ENCODE measurements around the gene EPSTI1. TPM values are rescaled to one million over a fixed set of nuclear protein-coding genes. Genes with fewer than 3 reads are reported as not detected.
A peak's percentile ranks its signal among the peaks of the same experiment; 100 is the strongest.
"Not testable (repeated sequence)": the region's sequence is repeated elsewhere in the genome, so short reads cannot be mapped to it uniquely, and the experiment has no call there.

EPSTI1 gene
- total RNA-seq, 1 donor from 2014 or later = 0.79 TPM

- DNase-seq (ENCODE audit: low read depth in 2 of 2) = peak; percentile 89 to 95
Measured at GRCh38 chr13:42894765-42895243, 97.2 kb downstream of the EPSTI1 start.

GRCh38 chr13:42893214-42893671 lies 98.8 kb downstream of the EPSTI1 start:
- peak; percentile 29 to 58 for DNase-seq (ENCODE audit: low read depth in 2 of 2)

- no peak for DNase-seq (ENCODE audit: low read depth in 2 of 2)
Measured at GRCh38 chr13:42892760-42893159, 99.3 kb downstream of the EPSTI1 start.

GRCh38 chr13:42891591-42891990 lies 100.5 kb downstream of the EPSTI1 start:
- peak in 1 of 2 donors; percentile 23 for DNase-seq (ENCODE audit: low read depth in 2 of 2)

GRCh38 chr13:42885325-42885724 lies 106.7 kb downstream of the EPSTI1 start:
- DNase-seq (ENCODE audit: low read depth in 2 of 2) = no peak

GRCh38 chr13:42883771-42884467 lies 108.1 kb downstream of the EPSTI1 start:
- DNase-seq (ENCODE audit: low read depth in 2 of 2) = peak; percentile 77 to 78

- peak; percentile 58 to 77 for DNase-seq (ENCODE audit: low read depth in 2 of 2)
Measured at GRCh38 chr13:42883142-42883541, 108.9 kb downstream of the EPSTI1 start.

- DNase-seq (ENCODE audit: low read depth in 2 of 2) = no peak
Measured at GRCh38 chr13:42880056-42880605, 111.9 kb downstream of the EPSTI1 start.

- DNase-seq (ENCODE audit: low read depth in 2 of 2) = no peak
Measured at GRCh38 chr13:42878721-42879120, 113.3 kb downstream of the EPSTI1 start.

- peak in 1 of 2 donors; percentile 71 for DNase-seq (ENCODE audit: low read depth in 2 of 2)
Measured at GRCh38 chr13:42876887-42877545, 115.0 kb downstream of the EPSTI1 start.

GRCh38 chr13:42876270-42876714 lies 115.7 kb downstream of the EPSTI1 start:
- no peak for DNase-seq (ENCODE audit: low read depth in 2 of 2)

GRCh38 chr13:42875475-42876269 lies 116.4 kb downstream of the EPSTI1 start:
- peak; percentile 23 to 47 for DNase-seq (ENCODE audit: low read depth in 2 of 2)

GRCh38 chr13:42874221-42874620 lies 117.8 kb downstream of the EPSTI1 start:
- DNase-seq (ENCODE audit: low read depth in 2 of 2) = no peak

- peak in 1 of 2 donors; percentile 49 for DNase-seq (ENCODE audit: low read depth in 2 of 2)
Measured at GRCh38 chr13:42873081-42873480, 119.0 kb downstream of the EPSTI1 start.

GRCh38 chr13:42867232-42867631 lies 124.8 kb downstream of the EPSTI1 start:
- no peak for DNase-seq (ENCODE audit: low read depth in 2 of 2)

- no peak for DNase-seq (ENCODE audit: low read depth in 2 of 2)
Measured at GRCh38 chr13:42865768-42866102, 126.3 kb downstream of the EPSTI1 start.

GRCh38 chr13:42864952-42865767 lies 126.9 kb downstream of the EPSTI1 start:
- DNase-seq (ENCODE audit: low read depth in 2 of 2) = no peak

- not testable (repeated sequence) for DNase-seq (ENCODE audit: low read depth in 2 of 2)
Measured at GRCh38 chr13:42862370-42862769, 129.7 kb downstream of the EPSTI1 start.

- DNase-seq (ENCODE audit: low read depth in 2 of 2) = no peak
Measured at GRCh38 chr13:42860485-42860884, 131.6 kb downstream of the EPSTI1 start.

GRCh38 chr13:42859760-42860159 lies 132.3 kb downstream of the EPSTI1 start:
- no peak for DNase-seq (ENCODE audit: low read depth in 2 of 2)

GRCh38 chr13:42855410-42855809 lies 136.6 kb downstream of the EPSTI1 start:
- DNase-seq (ENCODE audit: low read depth in 2 of 2) = no peak

Data from lung microvascular endothelial cell (primary cell).